GDM1 (cell line): ENCODE measurements around the gene S100PBP.
"Not testable (repeated sequence)": the region's sequence is repeated elsewhere in the genome, so short reads cannot be mapped to it uniquely, and the experiment has no call there.

ENCODE experiments used
- DNase-seq: peaks from one replicate; lab custom pipeline; 2025; lab: John Stamatoyannopoulos, UW

Gene S100PBP

DNA sequence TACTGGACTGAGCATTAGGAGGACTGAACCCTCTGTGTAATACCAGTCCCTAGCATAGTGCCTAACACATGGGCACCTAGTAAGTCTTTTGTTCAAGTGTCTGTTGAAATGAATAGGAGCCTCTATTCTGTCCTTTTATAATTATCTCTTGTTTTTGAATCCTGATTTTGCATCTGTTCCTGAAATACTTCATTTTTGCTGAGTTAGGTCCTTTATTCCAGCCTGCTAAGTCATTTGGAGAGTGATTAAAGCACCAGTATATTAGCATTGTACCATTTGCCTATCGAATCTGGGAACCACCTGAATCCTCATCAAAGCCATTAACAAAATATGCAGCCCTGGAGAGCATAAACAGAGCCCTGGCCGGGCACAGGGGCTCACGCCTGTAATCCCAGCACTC is 32.6 kb upstream of the S100PBP start:
- DNase-seq = no peak

DNA sequence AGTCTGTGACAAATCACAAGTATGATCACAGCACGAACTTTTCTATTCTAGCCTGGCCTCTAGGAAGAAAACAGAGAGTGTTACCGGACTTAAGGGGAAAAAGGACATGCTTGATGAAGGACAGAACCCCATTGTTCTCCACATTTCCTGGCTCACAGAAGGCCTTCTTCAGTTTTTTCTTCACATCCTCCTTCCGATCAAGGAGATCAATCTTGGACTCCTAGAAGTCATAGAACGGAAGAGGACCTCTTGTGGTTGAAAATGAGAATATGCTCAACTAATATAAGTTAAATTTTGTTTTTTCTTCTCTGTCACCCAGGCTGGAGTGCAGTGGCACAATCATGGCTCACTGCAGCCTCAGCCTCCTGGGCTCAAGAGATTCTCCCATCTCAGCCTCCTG is 30.6 kb upstream of the S100PBP start:
- DNase-seq = no peak

DNA sequence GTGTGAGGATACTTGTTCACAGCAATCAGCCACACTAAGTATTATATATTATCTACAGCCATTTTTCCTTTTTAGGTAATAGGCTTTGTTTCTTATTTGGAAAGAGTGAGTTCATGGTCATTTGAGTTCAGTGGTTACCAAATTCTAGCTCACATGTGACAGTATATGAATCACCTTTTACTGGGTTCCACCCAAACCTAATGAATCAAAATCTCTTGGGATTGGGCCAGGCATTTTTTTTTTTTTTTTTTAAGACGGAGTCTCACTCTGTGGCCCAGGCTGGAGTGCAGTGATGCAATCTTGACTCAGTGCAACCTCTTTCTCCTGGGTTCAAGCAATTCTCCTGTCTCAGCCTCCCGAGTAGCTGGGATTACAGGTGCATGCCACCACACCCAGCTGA is 28.1 kb upstream of the S100PBP start:
- not testable (repeated sequence) for DNase-seq

DNA sequence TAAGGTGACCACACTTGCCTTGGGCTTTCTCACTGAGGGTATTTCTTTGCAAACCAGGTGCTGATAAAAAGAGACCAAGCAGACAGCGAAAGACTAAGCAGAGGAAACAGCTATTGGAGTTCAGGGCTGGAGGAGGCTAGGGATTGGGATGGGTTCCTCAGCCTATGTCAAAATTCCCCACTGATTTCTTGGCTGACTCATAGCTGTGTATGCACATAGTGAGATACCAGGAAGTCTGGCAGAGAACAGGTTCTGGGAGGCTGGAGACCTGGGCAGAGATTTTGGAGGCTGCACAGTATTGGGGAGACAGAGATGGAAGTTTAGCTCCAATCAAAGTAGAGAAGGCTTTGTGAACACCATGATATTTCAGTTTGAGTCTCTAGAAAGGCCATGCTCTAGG is 25.6 kb upstream of the S100PBP start:
- DNase-seq = no peak

DNA sequence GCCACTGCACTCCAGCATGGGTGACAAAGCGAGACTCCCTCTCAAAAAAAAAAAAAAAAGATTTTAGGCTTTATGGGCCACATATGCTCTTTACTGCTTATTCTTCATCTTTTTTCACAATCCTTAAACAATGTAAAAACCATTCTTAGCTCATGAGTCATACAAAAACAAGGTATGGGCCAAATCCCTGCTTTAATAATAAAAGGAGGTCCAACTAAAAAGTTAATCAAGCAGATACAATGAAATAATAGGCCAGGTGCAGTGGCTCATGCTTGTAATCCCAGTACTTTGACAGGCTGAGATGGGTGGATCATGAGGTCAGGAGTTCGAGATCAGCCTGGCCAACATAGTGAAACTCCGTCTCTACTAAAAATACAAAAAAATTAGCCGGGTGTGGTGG is 21.7 kb upstream of the S100PBP start:
- not testable (repeated sequence) for DNase-seq

DNA sequence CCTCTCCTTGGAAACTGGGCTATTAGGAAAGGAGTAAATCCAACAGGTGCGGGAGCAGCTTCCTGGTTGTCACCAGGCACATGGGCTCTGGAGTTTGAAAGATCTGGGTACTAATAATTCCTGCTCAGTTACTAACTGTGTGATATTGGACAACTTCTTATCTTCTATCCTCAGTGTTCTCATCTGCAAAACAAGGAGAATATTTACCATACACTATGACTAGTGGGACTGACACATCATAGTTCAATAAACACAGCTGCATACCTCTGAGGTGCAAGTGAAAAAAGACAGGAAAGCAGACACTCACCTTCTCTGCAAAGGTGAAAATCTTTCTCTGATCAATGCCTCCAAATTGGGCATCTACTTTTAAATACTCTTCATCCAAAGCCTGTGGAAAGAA is 20.0 kb upstream of the S100PBP start:
- no peak for DNase-seq

DNA sequence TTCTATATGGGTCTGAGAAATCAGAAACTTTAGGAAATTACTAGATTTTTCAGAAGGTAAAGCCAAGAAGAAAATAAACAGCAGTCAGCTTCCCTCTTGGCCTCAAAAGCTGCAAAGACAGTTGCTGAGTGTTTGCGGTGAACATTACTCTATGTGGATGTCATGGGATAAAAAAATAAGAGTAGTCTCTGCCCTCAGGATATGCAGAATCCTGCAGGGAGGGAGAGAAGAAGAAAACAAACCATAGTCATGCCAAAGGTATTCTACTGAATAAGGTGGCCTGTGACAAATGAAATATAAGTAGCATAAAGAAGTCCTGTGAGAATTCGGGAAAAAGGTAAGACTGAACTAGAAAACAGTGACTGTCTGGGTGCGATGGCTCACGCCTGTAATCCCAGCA is 19.3 kb upstream of the S100PBP start:
- DNase-seq = no peak

DNA sequence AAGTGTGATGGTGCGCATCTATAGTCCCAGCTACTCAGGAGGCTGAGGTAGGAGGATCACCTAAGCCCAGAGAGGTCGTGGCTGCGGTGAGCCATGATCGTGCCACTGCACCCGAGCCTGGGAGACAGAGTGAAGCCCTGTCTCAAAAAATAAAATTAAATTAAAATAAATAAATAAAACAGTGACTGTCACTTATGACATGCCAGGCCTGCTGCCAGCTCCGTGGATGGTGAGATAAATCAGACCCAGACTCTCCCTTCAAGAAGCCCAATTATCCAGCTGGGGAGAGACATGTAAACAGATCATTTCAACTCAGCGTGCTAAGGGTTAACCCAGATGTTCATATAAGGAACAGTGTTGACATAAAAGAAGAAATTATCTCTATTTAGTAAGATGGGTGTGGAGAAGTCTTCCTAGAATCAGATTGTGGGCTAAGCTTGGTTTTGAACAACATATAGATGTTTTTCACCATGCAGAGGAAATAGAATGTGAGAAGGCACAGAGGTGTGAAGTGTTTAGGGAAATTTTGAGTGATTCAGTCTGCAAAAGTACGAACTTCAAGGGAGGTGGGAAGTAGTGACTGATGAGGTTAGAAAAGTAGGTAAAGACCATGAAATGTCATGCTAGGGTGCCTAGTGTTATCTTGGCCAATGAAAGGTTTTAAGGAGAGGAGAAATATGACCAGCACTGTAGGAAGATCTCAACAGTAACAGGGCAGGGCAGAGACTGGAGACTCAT is 18.6 kb upstream of the S100PBP start:
- DNase-seq = no peak

DNA sequence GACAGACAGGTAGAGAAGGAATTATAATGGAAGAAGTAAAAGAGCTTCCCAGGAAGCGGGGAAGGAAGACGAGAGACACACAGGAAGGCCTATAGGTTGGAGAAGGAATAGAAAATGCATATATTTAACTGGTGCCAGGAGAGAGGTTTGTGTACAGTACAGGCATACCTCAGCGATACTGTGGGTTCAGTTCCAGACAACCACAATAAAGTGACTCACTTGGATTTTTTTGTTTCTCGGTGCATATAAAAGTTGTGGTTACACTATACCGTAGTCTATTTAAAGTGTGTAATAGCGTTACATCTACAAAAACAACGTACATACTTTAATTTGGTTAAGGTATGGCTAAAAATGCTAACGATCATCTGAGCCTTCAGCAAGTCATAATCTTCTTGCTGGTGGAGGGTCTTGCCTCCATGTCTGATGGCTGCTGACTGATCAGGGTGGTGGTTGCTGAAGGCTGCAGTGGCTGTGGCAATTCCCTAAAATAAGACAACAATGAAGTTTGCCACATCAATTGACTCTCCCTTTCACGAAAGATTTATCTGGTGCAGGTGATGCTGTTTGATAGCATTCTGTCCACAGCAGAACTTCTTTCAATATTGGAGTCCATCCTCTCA is 16.2 kb upstream of the S100PBP start:
- DNase-seq = no peak

DNA sequence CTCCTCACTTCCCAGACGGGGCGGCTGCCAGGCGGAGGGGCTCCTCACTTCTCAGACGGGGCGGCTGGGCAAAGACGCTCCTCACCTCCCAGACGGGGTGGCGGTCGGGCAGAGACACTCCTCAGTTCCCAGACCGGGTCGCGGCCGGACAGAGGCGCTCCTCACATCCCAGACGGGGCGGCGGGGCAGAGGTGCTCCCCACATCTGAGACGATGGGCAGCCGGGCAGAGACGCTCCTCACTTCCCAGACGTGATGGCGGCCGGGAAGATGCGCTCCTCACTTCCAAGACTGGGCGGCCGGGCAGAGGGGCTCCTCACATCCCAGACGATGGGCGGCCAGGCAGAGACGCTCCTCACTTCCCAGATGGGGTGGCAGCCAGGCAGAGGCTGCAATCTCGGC is 13.0 kb upstream of the S100PBP start:
- not testable (repeated sequence) for DNase-seq

DNA sequence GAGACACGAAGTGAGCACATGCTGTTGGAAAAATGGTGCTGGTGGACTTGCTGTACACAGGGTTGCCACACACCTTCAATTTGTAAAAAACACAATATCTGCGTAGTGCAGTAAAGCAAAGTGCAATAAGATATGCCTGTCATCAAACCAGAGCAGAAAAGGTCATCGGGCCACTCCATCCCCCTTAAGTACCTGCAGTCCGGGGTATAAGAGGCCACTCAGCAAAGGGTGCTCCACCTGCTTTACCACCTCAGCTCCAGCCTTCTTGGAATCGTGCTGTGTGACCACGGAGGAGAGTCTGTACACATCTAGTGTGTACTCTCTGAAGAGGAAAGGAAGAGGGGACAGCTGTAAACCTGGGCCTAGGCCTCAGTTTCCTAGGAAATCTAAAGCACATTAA is 11.2 kb upstream of the S100PBP start:
- DNase-seq = no peak

DNA sequence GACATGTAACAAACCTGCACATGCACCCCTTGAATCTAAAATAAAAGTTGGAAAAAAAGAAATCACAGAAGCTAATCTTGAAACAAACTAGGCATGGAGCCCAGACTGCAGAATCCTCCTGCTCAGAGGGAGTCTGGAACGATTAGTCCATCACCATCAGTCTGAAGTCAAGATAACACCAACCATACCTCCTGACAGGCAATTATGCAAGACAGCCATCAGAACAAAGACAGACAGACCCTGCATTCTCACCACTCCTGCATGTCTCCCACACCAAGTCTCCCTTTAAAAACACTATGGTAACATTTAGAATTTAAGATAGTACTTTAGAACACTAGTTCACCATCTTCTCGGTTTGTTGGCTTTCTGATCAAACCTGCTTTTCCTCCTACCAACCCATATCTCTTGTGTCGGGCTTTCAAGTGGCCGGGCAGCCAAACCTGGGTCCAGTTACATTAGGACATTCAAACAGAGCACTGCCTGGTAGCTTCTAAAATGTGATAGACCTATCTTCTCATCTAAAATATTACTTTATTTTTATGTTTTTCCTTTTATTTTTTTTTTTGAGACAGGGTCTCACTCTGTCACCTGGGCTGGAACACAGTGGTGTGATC is 10.4 kb upstream of the S100PBP start:
- DNase-seq = no peak

DNA sequence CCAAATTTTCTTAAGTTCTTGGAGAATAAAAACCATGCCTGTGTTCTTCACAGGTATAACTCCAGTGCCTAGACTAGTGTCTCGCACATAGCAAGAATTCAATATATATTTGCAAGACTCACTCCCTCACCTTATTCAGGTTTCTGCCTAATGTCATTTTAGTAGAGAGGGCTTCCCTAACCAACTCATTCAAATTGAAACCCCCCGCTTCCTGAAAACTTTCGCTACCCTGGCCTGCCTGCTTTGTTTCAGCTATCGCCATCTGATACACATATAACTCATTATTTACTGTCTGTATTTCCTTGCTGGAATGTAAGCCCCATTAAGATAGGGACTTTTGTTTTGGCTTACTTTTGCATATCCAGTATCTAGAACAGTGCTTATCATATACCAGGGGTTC is 8.9 kb upstream of the S100PBP start:
- DNase-seq = no peak

DNA sequence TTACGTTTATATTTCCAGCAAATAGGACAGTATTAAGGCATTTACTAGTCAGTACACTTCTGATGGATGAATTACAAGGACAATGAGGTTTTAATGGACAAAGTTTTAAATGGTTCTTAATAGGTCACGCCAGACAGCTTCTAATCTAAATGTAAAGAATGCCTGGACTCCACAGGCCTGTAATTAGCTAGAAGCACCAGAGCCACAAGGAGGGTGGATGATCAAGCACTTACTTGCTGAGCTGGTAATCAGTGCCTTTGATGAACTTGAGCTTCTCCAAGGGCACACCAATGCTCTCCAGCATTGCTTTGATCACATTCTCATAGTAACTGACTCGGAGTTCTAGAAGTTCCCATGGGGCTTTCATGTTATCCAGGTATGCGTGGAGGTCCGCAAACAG is 7.1 kb upstream of the S100PBP start:
- DNase-seq = no peak

DNA sequence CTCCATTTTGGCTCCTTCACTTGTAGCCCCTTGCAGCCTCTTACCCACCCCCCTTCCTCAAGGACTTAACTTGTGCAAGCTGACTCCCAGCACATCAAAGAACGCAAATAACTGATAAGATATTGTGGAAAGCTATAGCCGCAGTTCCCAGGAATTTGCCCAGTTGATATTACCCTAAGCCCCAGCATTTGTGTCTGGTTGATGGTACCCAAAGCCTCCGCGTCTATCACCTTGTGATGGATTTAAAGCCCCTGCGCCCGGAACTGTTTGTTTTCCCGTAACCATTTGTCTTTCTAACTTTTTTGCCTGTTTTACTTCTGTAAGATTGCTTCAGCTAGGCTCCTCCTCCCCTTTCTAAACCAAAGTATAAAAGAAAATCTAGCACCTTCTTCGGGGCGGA is 6.2 kb upstream of the S100PBP start:
- no peak for DNase-seq

DNA sequence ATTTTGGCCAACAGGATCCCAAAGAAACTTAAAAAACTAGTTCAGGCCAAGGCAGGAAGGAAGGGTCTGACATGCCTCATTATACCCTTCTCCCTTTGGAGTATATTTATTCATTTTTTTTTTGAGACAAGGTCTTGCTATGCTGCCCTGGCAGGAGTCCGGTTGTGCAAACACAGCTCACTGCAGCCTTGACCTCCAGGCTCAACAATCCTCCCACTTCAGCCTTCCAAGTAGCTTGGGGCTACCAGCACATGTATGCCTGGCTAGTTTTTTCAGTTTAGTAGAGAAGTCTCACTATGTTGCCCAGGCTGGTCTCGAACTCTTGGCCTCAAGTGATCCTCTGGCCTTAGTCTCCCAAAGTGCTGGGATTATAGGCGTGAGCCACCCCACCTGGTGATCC is 5.5 kb upstream of the S100PBP start:
- no peak for DNase-seq

DNA sequence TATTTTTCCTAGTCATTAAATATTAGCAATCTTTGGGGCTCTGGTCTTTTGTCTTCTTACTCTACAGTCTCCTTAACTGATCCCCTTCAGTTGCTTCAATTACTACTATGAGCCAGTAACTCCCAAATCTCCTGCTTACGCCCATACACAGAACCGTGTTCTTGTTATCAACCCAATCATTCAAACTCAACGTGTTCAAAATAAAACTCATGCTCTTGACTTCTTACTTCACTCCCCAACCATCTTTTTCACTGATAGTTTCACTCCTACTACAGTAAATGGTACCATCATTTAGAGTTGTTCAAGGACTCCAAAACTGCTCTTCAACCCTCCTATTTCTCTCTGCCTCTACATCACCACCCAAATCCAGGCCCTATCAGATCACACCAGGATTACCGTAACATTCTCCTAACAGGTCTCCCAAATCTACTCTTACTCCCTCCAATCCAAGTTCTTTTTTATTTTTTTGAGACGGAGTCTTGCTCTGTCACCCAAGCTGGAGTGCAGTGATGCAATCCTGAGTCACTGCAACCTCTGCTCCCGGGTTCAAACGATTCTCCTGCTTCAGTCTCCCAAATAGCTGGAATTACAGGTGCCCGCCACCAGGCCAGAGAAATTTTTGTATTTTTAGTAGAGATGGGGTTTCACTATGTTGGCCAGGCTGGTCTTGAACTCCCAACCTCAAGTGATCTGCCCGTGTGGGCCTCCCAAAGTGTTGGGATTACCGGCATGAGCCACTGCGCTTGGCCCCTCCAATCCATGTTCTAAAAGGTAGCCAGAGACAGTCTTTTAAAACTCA is 3.3 kb upstream of the S100PBP start:
- no peak for DNase-seq

DNA sequence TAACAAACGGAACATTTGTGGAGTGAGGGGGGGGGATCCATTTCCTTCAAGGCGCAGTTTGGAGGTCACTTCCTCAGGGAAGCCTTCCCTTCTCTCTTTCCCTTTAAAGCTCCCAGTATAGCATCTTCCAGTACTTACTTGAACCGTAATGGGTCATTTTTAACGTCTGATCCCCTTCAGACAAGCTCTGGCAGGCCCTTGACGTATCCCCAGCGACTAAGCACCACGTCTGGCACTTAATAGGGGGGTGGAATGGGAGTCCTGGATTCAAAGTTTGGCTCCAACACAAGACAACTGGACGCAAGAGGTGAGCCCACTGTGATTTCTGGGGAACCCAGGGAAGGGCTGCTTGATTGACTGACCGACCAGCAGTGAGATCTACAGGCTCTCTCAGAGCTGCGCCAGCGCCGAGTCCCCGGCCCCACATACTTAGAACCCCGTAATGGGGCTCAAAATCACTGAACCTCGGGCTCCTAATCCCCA is 736 bp upstream of the S100PBP start:
- DNase-seq = no peak

DNA sequence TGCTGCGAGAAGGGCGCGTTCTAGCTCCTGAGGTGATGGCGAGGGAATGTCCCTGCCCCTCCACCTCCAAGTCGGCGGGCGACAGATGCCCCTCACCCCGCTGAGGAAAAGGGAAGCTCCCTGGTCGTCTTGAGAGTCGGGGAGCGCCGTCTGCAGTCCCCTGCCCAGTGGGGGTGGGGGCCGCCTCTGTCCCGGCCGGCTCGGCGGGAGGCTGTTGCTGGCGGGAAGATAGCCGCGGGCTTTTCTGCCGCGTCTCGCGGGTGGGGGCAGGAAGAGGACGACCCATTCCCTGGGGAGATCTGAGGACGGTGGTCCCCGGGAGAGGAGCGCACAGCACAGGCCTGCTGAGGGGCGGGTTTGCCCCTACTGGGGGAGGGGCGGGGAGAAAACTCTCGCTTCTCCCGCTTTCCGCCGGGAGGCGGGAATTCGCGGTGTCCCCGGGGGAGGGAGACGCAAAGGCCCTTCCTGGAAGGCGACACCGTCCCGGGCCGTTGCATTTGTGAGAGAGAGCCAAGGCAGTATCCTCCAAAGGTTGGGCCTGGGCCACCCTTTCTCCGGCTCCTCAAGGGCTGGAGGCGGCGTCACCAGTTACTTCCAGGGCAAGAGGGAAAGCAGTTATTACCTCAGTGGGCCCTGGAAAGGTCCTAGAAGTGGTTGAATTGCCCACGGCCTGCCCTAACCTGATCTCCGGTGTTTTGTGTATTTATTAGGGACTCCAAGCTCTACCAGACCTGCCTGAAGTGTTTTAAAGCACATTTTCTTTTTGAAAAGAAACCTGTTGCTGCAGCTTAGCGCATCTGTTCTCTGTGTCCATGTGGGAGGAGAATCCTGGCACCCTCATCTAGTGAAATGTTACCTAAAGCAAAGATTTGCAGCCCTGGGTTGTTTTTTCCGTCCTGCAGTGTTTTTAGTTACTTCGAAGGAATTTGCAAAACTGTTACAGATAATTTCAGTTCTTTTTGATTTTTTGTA is 648 bp downstream of the S100PBP start:
- DNase-seq = peak; percentile 34

DNA sequence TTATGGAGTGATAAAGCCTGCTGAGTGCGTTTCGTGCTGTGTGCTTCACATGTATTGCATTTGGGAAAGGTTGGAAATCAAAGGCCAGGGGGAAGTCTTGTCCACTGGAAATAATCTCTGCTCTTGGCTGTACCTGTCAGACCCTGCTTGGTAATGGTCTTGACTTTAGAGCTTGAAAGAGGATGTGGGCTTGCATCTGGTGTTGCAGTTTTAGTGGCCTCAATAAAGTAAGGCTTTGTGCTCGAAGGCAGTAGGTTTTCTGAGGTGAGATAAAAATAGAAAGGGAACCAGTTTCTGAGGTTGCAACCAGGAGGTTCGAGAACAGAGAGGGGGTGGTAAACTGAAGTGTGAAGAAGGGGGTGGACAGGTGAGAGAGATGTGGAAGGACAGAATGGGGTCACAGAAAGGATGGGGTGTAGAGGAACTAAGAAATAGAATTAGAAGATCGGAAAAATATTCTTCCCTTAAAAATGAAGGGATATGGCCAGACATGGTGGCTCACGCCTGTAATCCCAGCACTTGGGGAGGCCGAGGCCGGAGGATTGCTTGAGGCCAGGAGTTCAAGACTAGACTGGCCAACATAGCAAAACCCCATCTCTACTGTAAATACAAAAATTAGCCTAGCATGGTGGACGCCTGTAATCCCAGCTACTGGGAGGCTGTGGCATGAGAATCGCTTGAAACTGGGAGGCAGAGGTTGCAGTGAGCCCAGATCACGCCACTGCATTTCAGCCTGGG is 1.5 kb downstream of the S100PBP start:
- peak; percentile 48 for DNase-seq

DNA sequence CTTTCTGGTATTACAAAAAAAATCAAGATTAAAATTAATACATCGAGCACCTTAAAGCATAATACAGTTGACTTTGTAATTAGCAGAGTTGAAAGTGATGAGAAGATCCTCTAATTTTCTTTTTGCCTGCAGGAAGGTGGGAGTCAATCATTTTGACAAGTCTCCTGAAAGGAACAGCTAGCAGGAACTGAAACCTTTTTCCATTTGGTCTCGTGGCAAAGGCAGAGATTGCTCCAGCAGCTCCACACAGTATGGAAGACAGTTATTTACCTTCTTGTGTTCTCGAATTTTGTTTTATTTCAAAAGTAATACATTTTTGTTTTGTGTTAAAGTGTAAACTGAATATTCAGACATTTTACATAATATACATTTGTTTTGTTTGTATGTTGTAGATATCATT is 7.7 kb downstream of the S100PBP start:
- DNase-seq = no peak
